Urothelium cell line (cell line): ENCODE measurements around the gene MPV17.
A peak's percentile ranks its signal among the peaks of the same experiment; 100 is the strongest.
"Not testable (repeated sequence)": the region's sequence is repeated elsewhere in the genome, so short reads cannot be mapped to it uniquely, and the experiment has no call there.

Source experiments
- DNase-seq: peaks from one replicate; pipeline ENCODE4 v3.0.0; 2011; ENCODE audit warnings: low spot score, mixed read lengths
- FAIRE-seq: peaks from 2 replicates; lab custom pipeline; 2011; peaks lifted over from hg19 to GRCh38; lab: Jason Lieb, UNC

The MPV17 gene

DNA sequence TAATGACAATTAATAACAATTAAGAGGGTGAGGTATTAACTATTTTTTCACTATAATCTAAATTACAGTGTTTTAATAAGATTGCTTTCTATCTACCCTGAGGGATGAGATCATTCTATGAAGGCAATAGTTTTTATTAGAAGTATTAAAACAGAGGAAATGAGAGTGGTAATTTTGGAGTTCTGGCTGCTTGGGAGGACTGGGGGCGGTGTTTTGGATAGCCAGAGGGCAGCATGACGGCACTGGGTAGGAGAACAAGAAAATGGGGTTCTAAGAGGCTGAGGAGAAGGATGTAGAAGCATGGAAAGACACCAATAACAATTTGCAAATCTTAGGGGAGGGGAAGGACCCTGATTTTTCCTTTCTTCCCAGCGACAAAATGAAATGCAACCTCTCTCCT, 52.8 kb downstream of the MPV17 start:
- DNase-seq = no peak
- no peak for FAIRE-seq

DNA sequence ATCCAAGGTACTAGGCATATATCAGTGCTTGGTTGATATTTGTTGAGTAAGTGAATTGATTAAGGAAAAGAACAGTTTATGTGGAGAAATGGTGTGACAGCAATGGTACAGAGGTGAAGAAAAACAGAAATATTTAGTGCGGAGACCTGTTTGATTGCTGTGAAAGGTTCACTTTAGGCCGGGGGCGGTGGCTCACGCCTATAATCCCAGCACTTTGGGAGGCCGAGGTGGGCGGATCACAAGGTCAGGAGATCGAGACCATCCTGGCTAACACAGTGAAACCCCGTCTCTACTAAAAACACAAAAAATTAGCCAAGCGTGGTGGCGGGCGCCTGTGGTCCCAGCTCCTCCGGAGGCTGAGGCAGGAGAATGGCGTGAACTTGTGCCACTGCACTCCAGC, 54.6 kb downstream of the MPV17 start:
- not testable (repeated sequence) for FAIRE-seq, DNase-seq

DNA sequence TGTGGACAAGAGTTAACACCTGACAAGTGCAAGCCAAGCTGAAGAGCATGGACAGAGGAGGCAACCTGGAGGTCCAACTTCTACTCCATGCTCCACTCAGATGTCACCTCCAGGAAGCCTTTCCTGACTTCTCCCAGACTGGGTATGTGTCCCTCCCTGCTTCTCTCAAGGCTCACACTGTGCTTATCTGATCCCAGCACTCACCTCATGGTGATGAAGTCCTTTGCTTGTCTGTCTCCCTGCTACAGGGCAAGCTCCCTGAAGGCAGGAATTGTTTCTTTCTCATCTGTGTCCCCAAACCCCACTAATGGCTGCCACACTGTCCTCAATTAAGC, 57.4 kb downstream of the MPV17 start:
- no peak for FAIRE-seq
- DNase-seq = no peak

DNA sequence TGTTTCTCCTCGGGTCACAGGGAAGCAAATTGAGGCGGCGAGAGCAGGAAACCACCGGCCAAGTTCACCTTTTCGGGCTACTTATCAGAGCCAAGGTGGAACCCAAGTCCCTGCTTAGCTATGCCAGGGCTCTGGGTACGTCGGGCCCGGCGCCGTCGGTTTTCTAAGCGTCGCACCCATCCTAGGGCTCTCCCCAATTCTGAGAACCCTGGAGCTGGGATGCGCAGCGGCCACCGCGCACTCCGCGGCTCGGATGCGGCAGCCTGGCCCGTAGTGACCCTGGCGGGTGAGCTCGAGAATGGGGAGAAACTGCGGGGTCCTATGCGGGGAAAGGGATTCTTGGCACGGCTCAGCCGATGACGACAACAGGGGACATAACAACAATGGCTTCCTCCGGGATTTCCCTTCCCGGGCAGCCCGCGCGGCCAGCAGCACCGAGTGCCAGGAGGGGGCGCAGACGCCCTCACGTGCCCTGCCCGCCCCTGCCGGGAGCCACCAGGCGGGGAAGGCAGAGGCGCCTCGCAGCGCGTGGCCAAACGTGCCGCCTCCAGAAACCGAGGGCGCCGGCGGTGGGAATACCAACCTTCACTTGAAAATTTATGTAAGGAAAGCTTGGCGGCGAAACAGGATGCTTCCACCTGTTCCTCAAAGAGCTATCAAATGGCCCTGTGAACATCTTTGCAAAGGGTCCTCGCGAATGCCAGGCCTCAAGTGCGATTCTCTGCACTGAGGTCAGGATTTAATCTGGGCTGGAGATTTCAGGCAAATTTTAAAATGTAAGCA, 58.0 kb downstream of the MPV17 start:
- DNase-seq (peak; percentile 89), FAIRE-seq (no peak)

DNA sequence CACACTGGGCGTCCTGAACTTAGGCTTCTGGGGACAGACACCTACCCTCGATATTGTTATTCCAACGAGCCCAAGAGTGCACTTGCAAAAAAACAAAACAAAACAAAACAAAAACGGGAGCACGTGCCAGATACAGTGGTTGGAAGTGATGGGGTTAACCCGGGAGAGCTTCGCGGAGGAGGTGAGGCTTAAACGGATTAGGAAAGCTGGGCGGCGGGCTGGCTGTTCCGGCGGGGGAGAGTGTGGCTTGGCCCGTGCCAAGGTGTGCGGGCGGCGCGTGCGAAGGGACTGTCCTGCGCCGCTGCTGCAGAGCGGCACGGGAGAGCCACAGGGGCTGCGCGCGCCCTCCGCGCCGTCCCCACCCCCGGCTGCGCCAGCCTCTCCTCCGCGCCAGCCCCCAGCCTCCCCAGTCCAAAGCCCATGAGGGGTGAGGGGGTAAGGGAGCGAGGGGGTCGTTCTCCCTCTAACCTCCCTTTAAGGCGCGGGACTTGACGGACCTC, 58.6 kb downstream of the MPV17 start:
- FAIRE-seq (no peak), DNase-seq (no peak)

DNA sequence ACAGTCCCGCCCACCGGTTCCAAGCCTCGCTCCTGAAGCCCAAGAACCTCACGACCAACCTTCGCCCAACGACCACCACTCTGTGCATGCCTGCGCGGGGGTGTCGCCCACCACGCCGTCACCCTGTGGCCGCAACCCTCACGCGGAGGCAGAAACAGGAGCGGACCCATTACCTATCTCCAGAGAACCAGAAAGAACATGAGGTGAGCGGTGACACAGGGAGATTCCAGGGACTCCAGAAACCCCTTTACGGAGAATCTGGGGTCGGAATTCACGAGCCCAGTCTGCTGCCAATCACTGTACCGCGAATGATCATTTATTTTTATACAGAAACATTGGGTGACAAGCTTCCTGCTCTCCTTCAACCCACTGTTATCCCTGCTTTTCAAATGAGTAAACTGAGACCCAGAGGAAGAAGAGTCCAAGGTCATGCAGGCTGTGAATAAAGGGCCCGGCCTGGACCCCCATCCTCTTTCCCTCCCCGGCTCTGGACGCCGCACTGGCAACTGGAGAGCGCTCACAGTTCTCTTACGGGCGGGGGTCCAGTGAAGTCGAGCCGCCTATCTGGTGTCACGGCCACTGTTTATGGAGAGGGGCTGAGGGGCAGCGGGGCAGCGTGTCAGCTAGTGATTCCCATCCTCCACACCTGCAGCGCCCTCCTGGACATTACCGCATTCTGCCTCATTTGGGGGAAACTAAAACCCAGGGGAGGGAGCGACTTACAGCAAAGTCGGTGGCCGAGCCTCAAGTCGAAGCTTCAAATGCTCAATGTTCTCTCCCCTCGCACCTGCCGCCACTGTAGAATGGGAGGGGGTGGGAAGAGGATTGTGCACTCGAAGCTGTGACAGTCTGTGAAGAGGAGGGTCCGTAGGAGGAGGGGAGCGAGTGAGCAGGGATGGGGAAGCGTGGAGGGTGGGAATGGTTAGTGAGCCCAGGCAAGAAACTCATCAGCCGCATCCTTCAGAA, 59.3 kb downstream of the MPV17 start:
- no peak for DNase-seq
- FAIRE-seq = no peak

DNA sequence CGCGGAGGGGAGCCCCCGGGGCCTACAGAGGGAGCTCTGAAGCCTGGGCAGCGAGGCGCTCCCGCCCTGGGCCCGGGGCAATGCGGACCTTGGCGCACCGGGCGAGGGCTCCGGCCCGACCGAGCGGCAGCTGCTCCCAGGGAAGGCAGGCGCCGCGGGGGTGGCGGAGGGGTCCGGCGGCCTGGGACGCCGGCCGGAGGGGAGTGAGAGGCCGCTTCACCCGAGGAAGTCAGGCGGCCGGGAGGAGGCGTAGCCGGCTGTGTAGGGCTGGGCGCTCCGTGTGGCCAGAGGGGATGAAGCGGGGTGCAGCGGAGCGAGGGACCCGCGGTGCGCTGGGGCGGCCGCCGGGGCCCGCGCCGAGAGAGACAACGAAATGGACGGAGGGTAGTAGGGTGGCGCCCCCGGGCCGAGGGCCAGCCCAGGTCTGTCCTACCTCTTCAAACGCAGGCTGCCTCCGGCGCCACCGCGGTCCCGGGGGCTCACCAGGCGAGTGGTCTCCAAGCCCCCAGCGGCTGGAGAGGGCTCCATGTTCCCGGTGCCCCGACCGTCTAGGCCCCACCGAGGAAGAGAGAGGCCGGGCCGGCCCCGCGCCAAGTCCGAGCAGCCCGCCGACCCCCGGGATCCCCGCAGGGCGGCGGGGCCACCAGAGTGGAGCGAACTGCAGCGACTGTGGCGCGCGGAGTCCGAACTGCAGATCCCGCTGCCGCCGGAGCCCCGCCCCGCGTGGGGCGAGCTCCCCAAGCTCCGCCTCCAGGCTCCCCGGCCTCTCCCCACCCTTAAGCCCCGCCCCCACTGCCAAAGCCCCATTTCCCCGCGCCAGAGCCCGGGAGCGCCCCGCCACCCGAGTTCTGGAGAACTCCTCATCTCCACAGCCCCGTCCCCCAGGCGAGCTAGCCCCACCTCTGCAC, 60.3 kb downstream of the MPV17 start, which contains the start of gene SLC30A3:
SLC30A3 (minus strand) TSS at position 669 of the 908 bp plus-strand sequence; CDS start at position 528, 141 bp downstream.
- FAIRE-seq = no peak

DNA sequence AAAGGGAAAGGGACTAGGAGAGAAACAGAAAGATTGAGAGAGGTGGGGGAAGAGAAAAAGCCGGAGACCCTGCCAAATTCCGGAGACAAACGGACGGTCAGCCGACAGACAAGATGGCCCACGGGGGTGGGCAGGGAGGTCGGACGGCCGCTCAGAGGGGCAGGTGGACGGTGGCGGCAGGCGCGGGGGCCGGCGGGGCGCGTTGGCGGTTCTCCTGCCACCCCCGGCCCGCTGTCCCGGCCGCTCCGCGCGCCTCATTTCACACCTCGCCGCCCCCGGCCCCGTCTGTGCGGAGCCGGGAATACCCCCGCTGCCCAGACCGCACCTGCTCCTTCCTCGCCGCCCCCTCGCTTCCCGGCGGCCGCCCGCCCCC, 61.0 kb downstream of the MPV17 start:
- no peak for FAIRE-seq

More for the DNA sequence above, 60.3 kb downstream of the MPV17 start, which contains the start of gene SLC30A3:
- DNase-seq = peak; percentile 96

DNA sequence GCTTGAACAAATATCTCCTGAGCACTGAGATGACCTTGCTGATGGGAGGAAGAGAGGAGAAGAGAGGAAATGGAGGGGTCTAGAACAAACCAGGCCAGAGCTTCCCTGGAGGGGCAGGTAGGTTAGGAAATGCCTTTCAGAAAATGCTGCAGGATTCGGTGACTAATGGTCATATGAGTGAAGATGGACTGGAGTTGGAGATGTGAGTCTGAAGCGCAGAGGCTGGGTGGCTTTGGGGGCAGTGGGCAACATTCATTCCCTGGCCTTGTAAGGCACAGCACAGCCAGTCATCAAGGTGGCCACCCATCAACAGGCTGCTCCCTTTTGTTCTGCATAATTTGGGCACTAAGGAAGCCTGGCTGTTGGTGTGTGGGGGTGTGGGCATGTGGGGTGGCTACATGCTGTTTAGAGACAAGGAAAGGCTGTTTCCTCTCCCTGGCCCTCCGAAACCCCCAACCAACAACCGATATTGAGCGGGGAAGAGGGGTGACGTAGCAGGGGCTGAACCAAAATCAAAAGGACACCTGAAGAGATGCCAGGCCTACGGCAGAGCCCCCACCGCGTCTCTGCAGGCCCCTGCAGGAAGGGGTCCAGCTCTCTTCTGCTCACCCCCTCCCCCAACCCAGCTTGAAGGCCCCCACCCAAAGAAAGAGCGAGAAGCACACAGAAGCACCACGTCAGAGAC, 61.5 kb downstream of the MPV17 start:
- no peak for FAIRE-seq
- no peak for DNase-seq

More for the DNA sequence above, 61.0 kb downstream of the MPV17 start:
- DNase-seq = no peak
